Measurements from ENCODE around the gene PTCD1. TPM values are rescaled to one million over a fixed set of nuclear protein-coding genes. Genes with fewer than 3 reads are reported as not detected.
"Not testable (repeated sequence)": the region's sequence is repeated elsewhere in the genome, so short reads cannot be mapped to it uniquely, and the experiment has no call there.

Gene PTCD1
- total RNA-seq, 1 donor from 2014 or later, result 5.4 TPM

DNA sequence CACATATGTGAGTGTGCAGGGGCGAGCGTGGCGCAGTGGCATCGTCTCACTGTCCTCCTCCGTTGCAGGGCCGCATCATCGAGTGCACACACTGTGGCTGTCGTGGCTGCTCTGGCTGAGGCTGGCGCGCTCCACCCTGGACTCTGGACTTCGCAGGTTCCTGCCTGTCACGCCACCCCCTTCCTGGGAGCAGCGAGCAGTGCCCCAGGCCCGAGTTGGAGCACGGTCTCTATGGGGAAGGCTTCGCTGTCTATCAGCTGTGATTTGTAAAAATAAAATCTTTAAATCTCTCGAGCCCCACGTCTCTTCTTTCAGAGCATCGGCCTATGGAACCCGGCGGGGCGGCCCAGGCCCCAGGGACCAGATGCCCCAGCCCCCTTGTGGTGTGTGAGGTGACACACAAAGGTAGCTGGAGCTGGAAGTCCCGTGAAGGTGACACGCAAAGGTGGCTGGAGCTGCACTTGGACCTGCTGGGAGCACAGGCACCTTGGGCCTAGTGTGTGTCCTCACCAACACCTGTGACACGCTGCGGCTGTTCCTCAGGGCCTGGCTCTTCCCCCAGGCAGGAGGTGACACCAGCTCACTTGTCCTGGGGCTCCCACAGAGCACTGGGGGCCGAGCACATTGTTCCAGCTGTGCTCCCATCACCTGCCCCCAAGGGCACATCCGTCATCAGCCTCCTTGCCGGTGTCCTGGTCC lies 19.1 kb downstream of the PTCD1 start:
- no peak for DNase-seq (ENCODE audit: low spot score)
- Mint-ChIP-seq H3K27ac (ENCODE audit: unreplicated experiment) (no peak overlapping the region), H3K27me3 (ENCODE audit: low read depth) (no peaks in the 10 kb centered on the region), H3K4me1 (ENCODE audit: low read depth) (peaks cover 5% of the 10 kb centered on the region), H3K9me3 (ENCODE audit: low read depth) (no peaks in the 10 kb centered on the region), H3K36me3 (ENCODE audit: low read depth) (peaks cover 29% of the 10 kb centered on the region), H3K4me3 (ENCODE audit: unreplicated experiment) (no peak overlapping the region)
- TF ChIP-seq, protein P1, sequence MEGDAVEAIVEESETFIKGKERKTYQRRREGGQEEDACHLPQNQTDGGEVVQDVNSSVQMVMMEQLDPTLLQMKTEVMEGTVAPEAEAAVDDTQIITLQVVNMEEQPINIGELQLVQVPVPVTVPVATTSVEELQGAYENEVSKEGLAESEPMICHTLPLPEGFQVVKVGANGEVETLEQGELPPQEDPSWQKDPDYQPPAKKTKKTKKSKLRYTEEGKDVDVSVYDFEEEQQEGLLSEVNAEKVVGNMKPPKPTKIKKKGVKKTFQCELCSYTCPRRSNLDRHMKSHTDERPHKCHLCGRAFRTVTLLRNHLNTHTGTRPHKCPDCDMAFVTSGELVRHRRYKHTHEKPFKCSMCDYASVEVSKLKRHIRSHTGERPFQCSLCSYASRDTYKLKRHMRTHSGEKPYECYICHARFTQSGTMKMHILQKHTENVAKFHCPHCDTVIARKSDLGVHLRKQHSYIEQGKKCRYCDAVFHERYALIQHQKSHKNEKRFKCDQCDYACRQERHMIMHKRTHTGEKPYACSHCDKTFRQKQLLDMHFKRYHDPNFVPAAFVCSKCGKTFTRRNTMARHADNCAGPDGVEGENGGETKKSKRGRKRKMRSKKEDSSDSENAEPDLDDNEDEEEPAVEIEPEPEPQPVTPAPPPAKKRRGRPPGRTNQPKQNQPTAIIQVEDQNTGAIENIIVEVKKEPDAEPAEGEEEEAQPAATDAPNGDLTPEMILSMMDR (IDR thresholded peaks at IDR 0.05), result no peak

DNA sequence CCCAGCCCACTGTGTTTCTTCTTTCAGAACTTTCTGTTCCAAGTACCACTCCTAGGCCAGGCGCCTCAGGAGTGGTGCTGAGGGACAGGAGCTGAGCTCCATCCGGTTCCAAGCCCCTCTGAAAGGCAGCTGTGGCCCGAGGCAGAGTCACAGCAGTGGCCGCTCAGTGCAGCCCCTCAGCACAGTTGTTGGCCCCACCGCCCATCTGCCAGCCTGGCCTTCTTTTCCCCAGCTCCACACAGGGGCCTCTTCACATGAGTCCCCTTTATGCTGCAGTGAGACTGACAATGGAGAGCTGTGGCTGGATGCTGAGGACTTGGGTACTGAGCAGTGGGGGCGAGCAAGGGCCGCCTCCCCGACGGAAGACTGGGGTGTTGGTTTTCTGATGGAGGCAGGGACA lies 20.3 kb downstream of the PTCD1 start:
- H3K27me3 Mint-ChIP-seq (ENCODE audit: low read depth), result no peaks in the 10 kb centered on the region
- H3K4me3 Mint-ChIP-seq (ENCODE audit: unreplicated experiment), result no peak overlapping the region
- no peaks in the 10 kb centered on the region for H3K9me3 Mint-ChIP-seq (ENCODE audit: low read depth)
- TF ChIP-seq, protein P1 (IDR thresholded peaks at IDR 0.05), result no peak
- peaks cover 5% of the 10 kb centered on the region for H3K4me1 Mint-ChIP-seq (ENCODE audit: low read depth)
- H3K36me3 Mint-ChIP-seq (ENCODE audit: low read depth), result peaks cover 31% of the 10 kb centered on the region
- no peak for DNase-seq (ENCODE audit: low spot score)
- no peak overlapping the region for H3K27ac Mint-ChIP-seq (ENCODE audit: unreplicated experiment)

DNA sequence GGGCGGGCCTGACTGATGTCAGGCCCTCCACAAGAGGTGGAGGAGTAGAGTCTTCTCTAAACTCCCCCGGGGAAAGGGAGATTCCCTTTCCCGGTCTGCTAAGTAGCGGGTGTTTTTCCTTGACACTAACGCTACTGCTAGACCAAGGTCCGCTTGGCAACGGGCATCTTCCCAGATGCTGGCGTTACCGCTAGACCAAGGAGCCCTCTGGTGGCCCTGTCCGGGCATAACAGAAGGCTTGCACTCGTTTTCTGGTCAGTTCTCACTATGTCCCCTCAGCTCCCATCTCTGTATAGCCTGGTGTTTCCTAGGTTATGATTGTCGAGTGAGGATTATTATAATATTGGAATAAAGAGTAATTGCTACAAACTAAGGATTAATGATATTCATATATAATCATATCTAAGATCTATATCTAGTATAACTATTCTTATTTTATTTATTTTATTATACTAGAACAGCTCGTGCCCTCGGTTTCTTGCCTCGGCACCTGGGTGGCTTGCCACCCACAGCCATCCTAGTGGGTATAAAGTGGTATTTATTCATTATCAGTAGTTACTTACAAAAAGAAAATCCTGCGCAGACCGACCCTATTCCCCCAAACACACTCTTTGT lies 23.0 kb downstream of the PTCD1 start:
- not testable (repeated sequence) for H3K27me3 Mint-ChIP-seq (ENCODE audit: low read depth); H3K4me1 Mint-ChIP-seq (ENCODE audit: low read depth); H3K9me3 Mint-ChIP-seq (ENCODE audit: low read depth); H3K4me3 Mint-ChIP-seq (ENCODE audit: unreplicated experiment); DNase-seq (ENCODE audit: low spot score)
- H3K36me3 Mint-ChIP-seq (ENCODE audit: low read depth), result peaks cover 39% of the 10 kb centered on the region
- TF ChIP-seq, protein P1 (IDR thresholded peaks at IDR 0.05), result peak; percentile 84
- H3K27ac Mint-ChIP-seq (ENCODE audit: unreplicated experiment), result peak overlapping the region; percentile 68

DNA sequence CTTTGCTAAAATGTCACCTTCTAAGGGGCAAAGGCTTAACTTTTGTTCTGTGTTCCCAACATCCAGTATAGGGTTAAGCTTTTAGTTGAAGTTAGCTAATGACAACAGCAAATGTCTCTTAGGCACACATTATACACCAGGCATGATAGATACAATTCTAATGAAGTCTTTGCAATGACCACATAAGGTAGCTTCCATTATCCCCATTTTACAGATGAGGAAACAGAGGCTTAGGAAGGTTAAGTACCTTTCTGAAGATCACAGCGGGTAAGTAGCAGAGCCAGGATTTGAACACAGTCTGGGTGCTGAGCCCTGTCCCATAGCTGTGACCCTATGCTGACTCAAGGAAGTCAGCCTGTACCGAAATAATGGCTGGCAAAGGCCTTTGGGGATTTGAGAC lies 28.0 kb downstream of the PTCD1 start:
- peak overlapping the region; percentile 99 for H3K27ac Mint-ChIP-seq (ENCODE audit: unreplicated experiment)
- peaks cover 35% of the 10 kb centered on the region for H3K4me1 Mint-ChIP-seq (ENCODE audit: low read depth)
- H3K36me3 Mint-ChIP-seq (ENCODE audit: low read depth), result peaks cover 24% of the 10 kb centered on the region
- no peaks in the 10 kb centered on the region for H3K9me3 Mint-ChIP-seq (ENCODE audit: low read depth)
- H3K4me3 Mint-ChIP-seq (ENCODE audit: unreplicated experiment), result peak overlapping the region; percentile 99
- DNase-seq (ENCODE audit: low spot score), result no peak
- H3K27me3 Mint-ChIP-seq (ENCODE audit: low read depth), result no peaks in the 10 kb centered on the region
- TF ChIP-seq, protein P1 (IDR thresholded peaks at IDR 0.05), result no peak

DNA sequence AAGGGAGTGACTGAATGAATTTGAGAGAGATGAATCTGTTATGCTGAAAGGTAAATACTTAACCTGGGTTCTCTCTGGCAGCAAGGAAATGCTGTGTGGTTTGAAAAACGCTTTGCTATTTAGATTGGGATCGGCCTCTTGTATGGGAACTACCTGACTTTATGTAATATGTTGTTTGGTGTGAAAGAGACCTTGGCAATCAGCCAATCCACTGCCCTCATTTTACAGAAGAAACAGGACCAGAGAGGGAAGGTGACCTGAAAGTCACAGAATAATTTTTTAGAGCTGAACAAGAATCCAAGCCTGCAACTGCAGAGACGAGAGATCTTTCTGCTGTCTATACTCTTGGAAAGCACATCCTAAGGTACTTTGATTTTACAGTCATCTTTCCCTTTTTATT lies 28.8 kb downstream of the PTCD1 start:
- Mint-ChIP-seq H3K4me3 (ENCODE audit: unreplicated experiment) (peak overlapping the region; percentile 99), H3K27me3 (ENCODE audit: low read depth) (no peaks in the 10 kb centered on the region), H3K27ac (ENCODE audit: unreplicated experiment) (peak overlapping the region; percentile 99), H3K4me1 (ENCODE audit: low read depth) (peaks cover 33% of the 10 kb centered on the region), H3K9me3 (ENCODE audit: low read depth) (no peaks in the 10 kb centered on the region), H3K36me3 (ENCODE audit: low read depth) (peaks cover 19% of the 10 kb centered on the region)
- TF ChIP-seq, protein P1 (IDR thresholded peaks at IDR 0.05), result no peak
- no peak for DNase-seq (ENCODE audit: low spot score)

Measured in chondrocyte (in vitro differentiated cells).